OCI-M1 (cell line): ENCODE results near the gene G6PC3.
"Not testable (repeated sequence)": the region's sequence is repeated elsewhere in the genome, so short reads cannot be mapped to it uniquely, and the experiment has no call there.

Experiments
- DNase-seq: peaks from one replicate; lab custom pipeline; 2025; lab: John Stamatoyannopoulos, UW

The G6PC3 gene

GRCh38 chr17:44106801-44107200 is 36.3 kb downstream of the G6PC3 start:
- DNase-seq: no peak

GRCh38 chr17:44108440-44109311 is 38.1 kb downstream of the G6PC3 start:
- DNase-seq: peak; percentile 40

- no peak for DNase-seq
These were observed 38.7 kb downstream of the G6PC3 start for GRCh38 chr17:44109312-44109630.

- DNase-seq: no peak
These were observed 39.6 kb downstream of the G6PC3 start for GRCh38 chr17:44110011-44110686.

GRCh38 chr17:44110823-44111633 is 40.5 kb downstream of the G6PC3 start:
- peak; percentile 95 for DNase-seq

GRCh38 chr17:44111777-44112176 is 41.2 kb downstream of the G6PC3 start:
- DNase-seq: no peak

- DNase-seq: no peak
These were observed 42.0 kb downstream of the G6PC3 start for GRCh38 chr17:44112284-44113280.

GRCh38 chr17:44113382-44113781 is 42.8 kb downstream of the G6PC3 start:
- no peak for DNase-seq

GRCh38 chr17:44113868-44114840 is 43.6 kb downstream of the G6PC3 start:
- DNase-seq: no peak

GRCh38 chr17:44115585-44116415 is 45.3 kb downstream of the G6PC3 start:
- peak; percentile 54 for DNase-seq

GRCh38 chr17:44117351-44117750 is 46.8 kb downstream of the G6PC3 start:
- no peak for DNase-seq

GRCh38 chr17:44118427-44119050 is 48.0 kb downstream of the G6PC3 start:
- no peak for DNase-seq

- DNase-seq: no peak
These were observed 48.5 kb downstream of the G6PC3 start for GRCh38 chr17:44119062-44119461.

- DNase-seq: no peak
These were observed 49.3 kb downstream of the G6PC3 start for GRCh38 chr17:44119798-44120197.

GRCh38 chr17:44120281-44120680 is 49.7 kb downstream of the G6PC3 start:
- not testable (repeated sequence) for DNase-seq

- no peak for DNase-seq
These were observed 50.5 kb downstream of the G6PC3 start for GRCh38 chr17:44120851-44121605.

- DNase-seq: peak; percentile 20
These were observed 51.7 kb downstream of the G6PC3 start for GRCh38 chr17:44121997-44122815.
